ENCODE results near the gene TRMO. TPM values are rescaled to one million over a fixed set of nuclear protein-coding genes. Genes with fewer than 3 reads are reported as not detected.

The TRMO gene
- total and polyA plus RNA-seq, 5 donors: 5.3 to 9.5 (median 7.8) TPM

GRCh38 chr9:97938081-97938644 lies 15.9 kb upstream of the TRMO start, which contains the start of gene HEMGN:
HEMGN (minus strand) TSS chr9:97938172; CDS start chr9:97938136, 36 bp downstream.
- DNase-seq (no peak), ATAC-seq (no peak)
- peaks cover 6% of the 10 kb centered on the region for H3K27me3 ChIP-seq (ENCODE audit: control insufficient read depth, insufficient read depth)
- no peak within 1 kb of the TSS for H3K27ac ChIP-seq (ENCODE audit: low read length)
- no peaks in the 10 kb centered on the region for H3K9me3 ChIP-seq (ENCODE audit: control insufficient read depth, low read length)
- WGBS: 48% methylated on average over 3 of the region's 3 CpGs
- H3K4me3 ChIP-seq (ENCODE audit: low read length): no peak within 1 kb of the TSS
- intact Hi-C loops (cut with DNase I): no loop called here
- no peaks in the 10 kb centered on the region for H3K4me1 ChIP-seq (ENCODE audit: control insufficient read depth, insufficient read depth, low read length)

GRCh38 chr9:97936998-97937397 lies 14.7 kb upstream of the TRMO start:
- no peak for DNase-seq
- peaks cover 6% of the 10 kb centered on the region for H3K27me3 ChIP-seq (ENCODE audit: control insufficient read depth, insufficient read depth)
- H3K27ac ChIP-seq (ENCODE audit: low read length): no peak overlapping the region
- intact Hi-C loops (cut with DNase I): no loop called here
- ATAC-seq: no peak
- H3K4me3 ChIP-seq (ENCODE audit: low read length): no peak overlapping the region
- no peaks in the 10 kb centered on the region for H3K4me1 ChIP-seq (ENCODE audit: control insufficient read depth, insufficient read depth, low read length)
- H3K9me3 ChIP-seq (ENCODE audit: control insufficient read depth, low read length): no peaks in the 10 kb centered on the region

GRCh38 chr9:97935276-97935675 lies 13.0 kb upstream of the TRMO start:
- DNase-seq (no peak), ATAC-seq (no peak)
- H3K4me3 ChIP-seq (ENCODE audit: low read length): no peak overlapping the region
- WGBS: 53% methylated on average over 1 of the region's 1 CpG
- no peaks in the 10 kb centered on the region for H3K4me1 ChIP-seq (ENCODE audit: control insufficient read depth, insufficient read depth, low read length)
- intact Hi-C loops (cut with DNase I): no loop called here
- H3K27ac ChIP-seq (ENCODE audit: low read length): no peak overlapping the region
- peaks cover 6% of the 10 kb centered on the region for H3K27me3 ChIP-seq (ENCODE audit: control insufficient read depth, insufficient read depth)
- H3K9me3 ChIP-seq (ENCODE audit: control insufficient read depth, low read length): no peaks in the 10 kb centered on the region

- Histone ChIP-seq H3K9me3 (ENCODE audit: control insufficient read depth, low read length) (no peaks in the 10 kb centered on the region), H3K4me3 (ENCODE audit: low read length) (no peak overlapping the region), H3K27ac (ENCODE audit: low read length) (no peak overlapping the region), H3K4me1 (ENCODE audit: control insufficient read depth, insufficient read depth, low read length) (no peaks in the 10 kb centered on the region), H3K27me3 (ENCODE audit: control insufficient read depth, insufficient read depth) (peaks cover 6% of the 10 kb centered on the region)
- ATAC-seq (no peak), DNase-seq (no peak)
- intact Hi-C loops (cut with DNase I): no loop called here
- WGBS: 27% methylated on average over 6 of the region's 6 CpGs
These were observed 12.2 kb upstream of the TRMO start for GRCh38 chr9:97934321-97935115.

GRCh38 chr9:97933297-97933998 lies 11.1 kb upstream of the TRMO start:
- H3K4me1 ChIP-seq (ENCODE audit: control insufficient read depth, insufficient read depth, low read length): no peaks in the 10 kb centered on the region
- ATAC-seq (no peak), DNase-seq (no peak)
- no peak overlapping the region for H3K4me3 ChIP-seq (ENCODE audit: low read length)
- H3K27ac ChIP-seq (ENCODE audit: low read length): no peak overlapping the region
- intact Hi-C loops (cut with DNase I): no loop called here
- H3K27me3 ChIP-seq (ENCODE audit: control insufficient read depth, insufficient read depth): peaks cover 6% of the 10 kb centered on the region
- H3K9me3 ChIP-seq (ENCODE audit: control insufficient read depth, low read length): no peaks in the 10 kb centered on the region
- 58% methylated on average over 4 of the region's 4 CpGs for WGBS

GRCh38 chr9:97930972-97931371 lies 8.7 kb upstream of the TRMO start:
- Histone ChIP-seq H3K27me3 (ENCODE audit: control insufficient read depth, insufficient read depth) (peaks cover 6% of the 10 kb centered on the region), H3K9me3 (ENCODE audit: control insufficient read depth, low read length) (no peaks in the 10 kb centered on the region), H3K4me3 (ENCODE audit: low read length) (no peak overlapping the region), H3K27ac (ENCODE audit: low read length) (no peak overlapping the region), H3K4me1 (ENCODE audit: control insufficient read depth, insufficient read depth, low read length) (no peaks in the 10 kb centered on the region)
- DNase-seq: no peak
- intact Hi-C loops (cut with DNase I): no loop called here
- 35% methylated on average over 3 of the region's 3 CpGs for WGBS
- ATAC-seq: no peak

GRCh38 chr9:97928986-97929604 lies 6.8 kb upstream of the TRMO start:
- H3K9me3 ChIP-seq (ENCODE audit: control insufficient read depth, low read length): no peaks in the 10 kb centered on the region
- no peak overlapping the region for H3K27ac ChIP-seq (ENCODE audit: low read length)
- no peaks in the 10 kb centered on the region for H3K27me3 ChIP-seq (ENCODE audit: control insufficient read depth, insufficient read depth)
- 62% methylated on average over 4 of the region's 4 CpGs for WGBS
- ATAC-seq (no peak), DNase-seq (no peak)
- intact Hi-C loops (cut with DNase I): loop anchor here (5.0 to 10.0 kb wide), 4 partner anchors 56 to 326 kb away; partner anchors contain the start of genes ANP32B (in 2 of the 4) and TBC1D2 (in 1 of the 4)
- no peaks in the 10 kb centered on the region for H3K4me1 ChIP-seq (ENCODE audit: control insufficient read depth, insufficient read depth, low read length)
- no peak overlapping the region for H3K4me3 ChIP-seq (ENCODE audit: low read length)

- Histone ChIP-seq H3K4me3 (ENCODE audit: low read length) (no peak overlapping the region), H3K27ac (ENCODE audit: low read length) (no peak overlapping the region), H3K9me3 (ENCODE audit: control insufficient read depth, low read length) (no peaks in the 10 kb centered on the region), H3K4me1 (ENCODE audit: control insufficient read depth, insufficient read depth, low read length) (no peaks in the 10 kb centered on the region), H3K27me3 (ENCODE audit: control insufficient read depth, insufficient read depth) (no peaks in the 10 kb centered on the region)
- 69% methylated on average over 5 of the region's 5 CpGs for WGBS
- DNase-seq: no peak
- intact Hi-C loops (cut with DNase I): loop anchor here (5.0 to 10.0 kb wide), 4 partner anchors 59 to 329 kb away; partner anchors contain the start of genes ANP32B (in 2 of the 4) and TBC1D2 (in 1 of the 4)
- ATAC-seq: no peak
These were observed 3.4 kb upstream of the TRMO start for GRCh38 chr9:97925497-97926334.

- H3K27me3 ChIP-seq (ENCODE audit: control insufficient read depth, insufficient read depth): no peaks in the 10 kb centered on the region
- ATAC-seq: no peak
- WGBS: 48% methylated on average over 4 of the region's 4 CpGs
- no peaks in the 10 kb centered on the region for H3K4me1 ChIP-seq (ENCODE audit: control insufficient read depth, insufficient read depth, low read length)
- H3K4me3 ChIP-seq (ENCODE audit: low read length): no peak overlapping the region
- intact Hi-C loops (cut with DNase I): loop anchor here in 3 of 4 donors (5.0 to 10.0 kb wide), 7 partner anchors 58 to 338 kb away; partner anchors contain the start of genes ANP32B (in 3 of the 3) and TBC1D2 (in 2 of the 3)
- DNase-seq: no peak
- no peak overlapping the region for H3K27ac ChIP-seq (ENCODE audit: low read length)
- H3K9me3 ChIP-seq (ENCODE audit: control insufficient read depth, low read length): no peaks in the 10 kb centered on the region
These were observed 2.1 kb upstream of the TRMO start for GRCh38 chr9:97924386-97924785.

GRCh38 chr9:97923529-97924108 lies 1.3 kb upstream of the TRMO start:
- Histone ChIP-seq H3K9me3 (ENCODE audit: control insufficient read depth, low read length) (no peaks in the 10 kb centered on the region), H3K4me3 (ENCODE audit: low read length) (peak overlapping the region; percentile 46), H3K4me1 (ENCODE audit: control insufficient read depth, insufficient read depth, low read length) (no peaks in the 10 kb centered on the region), H3K27ac (ENCODE audit: low read length) (no peak overlapping the region), H3K27me3 (ENCODE audit: control insufficient read depth, insufficient read depth) (no peaks in the 10 kb centered on the region)
- ATAC-seq (peak; percentile 40 to 45), DNase-seq (peak; percentile 66 to 93 (median 84))
- intact Hi-C loops (cut with DNase I): loop anchor here in 3 of 4 donors (2.0 to 10.0 kb wide), 8 partner anchors 59 to 339 kb away; partner anchors contain the start of genes ANP32B (in 3 of the 3) and TBC1D2 (in 2 of the 3)
- WGBS: under 1% methylated on average over 8 of the region's 8 CpGs

All from right cardiac atrium (tissue), 5 donors.